Endothelial cell of hepatic sinusoid (primary cell): Measurements from ENCODE around the gene ANKMY2.
"Not testable (repeated sequence)": the region's sequence is repeated elsewhere in the genome, so short reads cannot be mapped to it uniquely, and the experiment has no call there.

Experiments
- in situ Hi-C: cut with HindIII; loops from 2 replicates; pipeline ENCODE4 v1.10.0; 2017; ENCODE audit warnings: low sequenced_read_pairs

Gene ANKMY2

GRCh38 chr7:16645593-16646471, at the start of gene ANKMY2, which contains the start of gene BZW2:
Gene ANKMY2 (minus strand): TSS chr7:16645754. CDS start chr7:16645573, 181 bp downstream.
Gene BZW2 (plus strand): TSS chr7:16646181. CDS start chr7:16665444, 19,263 bp downstream.
- in situ Hi-C loops, result no loop called here

- in situ Hi-C loops, result loop anchor here (5.0 kb wide), 1 partner anchor 62 kb away; no protein-coding TSS in a partner anchor
These were observed 49.3 kb upstream of the ANKMY2 start for GRCh38 chr7:16694806-16695205.

GRCh38 chr7:16693601-16694318, 48.2 kb upstream of the ANKMY2 start:
- in situ Hi-C loops, result loop anchor here (5.0 kb wide), 1 partner anchor 64 kb away; no protein-coding TSS in a partner anchor

- in situ Hi-C loops, result loop anchor here (5.0 kb wide), 1 partner anchor 66 kb away; no protein-coding TSS in a partner anchor
These were observed 45.7 kb upstream of the ANKMY2 start for GRCh38 chr7:16691241-16691640.

DNA sequence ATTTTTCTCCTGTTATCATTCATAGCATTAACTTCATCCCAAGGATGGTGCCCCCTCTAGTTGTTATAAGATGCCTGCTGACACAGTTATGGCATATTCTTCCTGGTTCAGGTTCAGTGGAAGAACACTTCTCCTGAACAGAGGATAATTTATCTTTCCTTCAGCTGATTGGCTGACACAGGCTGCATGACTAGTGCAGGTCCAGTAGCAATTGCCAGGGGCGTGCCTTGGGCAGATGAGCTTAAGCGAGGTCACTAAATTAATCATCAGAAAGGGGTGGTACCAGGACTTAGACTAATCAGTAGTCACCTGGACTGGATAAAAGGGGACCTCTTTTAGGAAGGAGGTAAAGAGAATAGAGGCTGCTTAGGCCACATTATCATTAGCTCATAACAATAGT, 42.7 kb upstream of the ANKMY2 start:
- in situ Hi-C loops, result no loop called here

DNA sequence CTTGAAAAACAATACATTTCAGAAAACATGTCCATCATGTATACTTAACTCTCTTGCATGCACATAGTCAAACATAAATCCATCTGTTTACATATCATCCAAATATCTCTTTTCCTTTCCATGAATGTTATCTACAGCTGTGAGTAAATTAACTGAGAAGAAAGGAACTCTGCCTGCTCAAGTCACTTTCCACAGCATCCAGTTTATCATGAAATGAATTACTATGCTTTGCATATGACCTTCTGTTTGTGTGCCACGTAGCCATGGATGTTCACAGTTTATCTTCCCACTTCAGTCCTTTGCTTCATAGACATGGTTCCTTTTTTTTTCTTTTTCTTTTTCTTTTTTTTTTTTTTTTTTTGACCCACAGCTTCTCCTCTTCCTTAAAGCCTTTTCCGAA, 40.0 kb upstream of the ANKMY2 start:
- in situ Hi-C loops, result no loop called here

- in situ Hi-C loops, result no loop called here
These were observed 39.4 kb upstream of the ANKMY2 start for GRCh38 chr7:16684935-16685334.

GRCh38 chr7:16678645-16679566, 33.4 kb upstream of the ANKMY2 start:
- in situ Hi-C loops, result not testable (repeated sequence)

DNA sequence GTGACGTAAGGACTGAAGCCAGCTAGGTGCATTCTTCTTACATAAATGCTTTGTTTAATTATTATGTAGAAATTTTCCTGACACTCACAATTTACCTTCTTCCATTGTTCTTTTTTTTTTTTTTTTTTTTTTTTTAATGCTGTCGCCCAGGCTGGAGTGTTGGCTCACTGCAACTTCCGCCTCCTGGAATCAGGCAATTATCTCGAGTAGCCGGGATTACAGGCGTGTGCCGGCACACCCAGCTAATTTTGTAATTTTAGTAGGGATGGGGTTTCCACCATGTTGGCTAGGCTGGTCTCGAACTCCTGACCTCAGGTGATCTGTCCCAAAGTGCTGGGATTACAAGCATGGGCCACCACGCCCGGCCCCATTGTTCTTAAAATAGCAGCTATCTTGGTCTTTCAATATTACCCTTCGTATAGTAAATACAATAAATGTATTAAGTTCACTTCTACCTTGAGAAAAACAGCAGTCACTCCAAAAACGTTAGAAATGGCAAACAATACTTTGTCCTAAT, 32.5 kb upstream of the ANKMY2 start:
- in situ Hi-C loops, result no loop called here

GRCh38 chr7:16675277-16675676, 29.7 kb upstream of the ANKMY2 start:
- in situ Hi-C loops, result no loop called here

DNA sequence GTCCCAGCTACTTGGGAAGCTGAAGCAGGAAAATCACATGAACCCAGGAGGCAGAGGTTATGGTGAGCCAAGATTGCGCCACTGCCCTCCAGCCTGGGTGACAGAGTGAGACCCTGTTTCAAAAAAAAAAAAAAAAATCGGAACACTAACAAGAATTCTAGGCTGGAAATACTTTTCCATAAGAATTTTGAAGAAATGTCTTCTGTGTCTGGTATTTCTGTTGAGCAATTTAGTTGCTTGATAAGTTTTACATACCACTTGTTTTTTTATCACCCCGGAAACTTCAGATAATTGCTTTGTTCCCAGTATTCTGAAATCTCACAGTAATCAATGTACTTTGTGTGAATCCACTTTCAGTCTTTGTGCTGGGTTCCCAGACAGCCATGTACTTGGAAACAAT, 26.3 kb upstream of the ANKMY2 start:
- in situ Hi-C loops, result no loop called here

DNA sequence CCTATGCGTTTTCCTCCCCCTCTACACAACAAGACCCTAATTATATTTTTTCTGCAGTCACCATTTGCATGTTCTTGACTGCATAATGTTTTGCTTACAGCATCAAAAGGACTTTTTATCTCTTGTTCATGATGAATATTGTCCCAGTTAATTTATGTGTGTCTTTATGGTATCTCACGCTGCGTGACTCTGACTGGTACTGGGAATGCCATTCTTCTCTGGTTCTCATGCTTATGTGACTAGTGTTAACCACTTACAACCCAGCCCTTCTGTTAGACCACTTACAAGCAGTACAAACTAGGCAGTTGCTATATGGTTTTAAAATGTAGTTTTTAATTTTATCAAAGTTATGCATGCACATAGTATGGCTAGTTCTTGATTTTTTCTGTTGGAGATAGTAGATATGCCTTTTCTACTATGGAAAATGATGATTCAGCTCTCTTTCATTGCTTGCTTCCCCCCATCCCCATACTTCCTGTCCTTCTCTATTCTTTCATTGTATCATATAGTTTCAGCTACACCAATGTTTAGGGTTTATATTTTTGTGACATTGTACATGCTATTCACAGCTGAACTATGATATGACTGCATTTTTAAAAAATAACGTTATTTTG, 25.3 kb upstream of the ANKMY2 start:
- in situ Hi-C loops, result no loop called here

GRCh38 chr7:16670021-16670420, 24.5 kb upstream of the ANKMY2 start:
- in situ Hi-C loops, result no loop called here

DNA sequence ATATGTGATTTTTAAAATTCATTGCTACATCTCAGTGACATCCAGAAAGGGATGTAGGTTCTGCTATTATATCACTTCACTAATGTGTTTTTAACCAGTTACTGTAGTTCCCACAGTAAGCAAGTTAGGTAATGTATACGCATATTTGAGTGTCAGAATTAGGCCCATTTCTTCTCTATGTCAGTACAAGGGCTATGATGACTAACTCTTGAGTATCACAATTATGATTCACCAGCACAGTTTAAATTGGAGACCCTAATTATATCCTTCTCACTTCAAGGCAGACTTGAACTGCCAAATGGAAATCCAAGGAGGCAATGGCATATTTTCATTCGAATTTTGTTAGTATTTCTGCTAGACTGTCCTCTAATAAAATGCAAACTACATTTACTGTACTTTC, 24.0 kb upstream of the ANKMY2 start:
- in situ Hi-C loops, result no loop called here

GRCh38 chr7:16668978-16669377, 23.4 kb upstream of the ANKMY2 start:
- in situ Hi-C loops, result no loop called here

DNA sequence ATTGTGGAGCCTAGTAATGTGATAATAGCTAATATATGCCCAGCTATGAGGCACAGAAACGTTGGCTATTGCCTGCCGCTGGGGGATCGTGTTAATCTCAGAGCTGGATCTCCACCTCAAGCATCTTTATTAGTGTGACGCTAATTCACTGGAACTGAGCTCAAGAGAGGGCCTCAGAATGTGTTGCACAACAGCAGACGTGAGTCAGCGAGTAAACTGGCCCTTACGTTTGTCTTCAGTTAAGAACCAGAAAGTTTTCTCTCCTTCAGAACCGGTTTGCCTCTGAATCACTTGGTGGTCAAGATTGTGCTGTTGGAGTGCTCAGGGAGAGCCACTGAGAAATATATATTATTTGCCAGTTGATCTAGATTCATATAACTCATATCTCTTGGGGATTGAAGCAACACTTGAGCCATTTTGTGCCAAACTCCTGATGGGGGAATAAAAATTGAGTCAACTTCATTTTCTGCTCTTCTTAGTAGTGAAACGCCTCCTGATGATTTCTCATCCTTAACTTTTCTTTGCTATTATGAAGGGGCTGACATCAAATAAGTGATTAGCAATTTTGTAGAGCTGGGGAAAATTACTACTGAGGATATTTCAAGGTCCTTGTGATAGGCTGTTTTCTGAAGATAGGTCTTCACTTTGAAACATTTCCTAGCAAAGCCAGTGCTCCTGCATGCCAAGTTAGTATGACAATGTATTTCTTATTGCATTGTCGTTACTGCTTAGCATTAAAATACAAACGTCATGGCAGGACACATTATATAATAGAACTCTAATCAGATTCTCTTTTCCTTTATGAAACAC, 22.7 kb upstream of the ANKMY2 start:
- in situ Hi-C loops, result no loop called here

- in situ Hi-C loops, result no loop called here
These were observed 21.8 kb upstream of the ANKMY2 start for GRCh38 chr7:16667355-16667754.

GRCh38 chr7:16661924-16662323, 16.4 kb upstream of the ANKMY2 start:
- in situ Hi-C loops, result no loop called here
